Spinal cord (tissue), 10 donors: Measurements from ENCODE around the gene ZNF343. TPM values are rescaled to one million over a fixed set of nuclear protein-coding genes. Genes with fewer than 3 reads are reported as not detected.

ENCODE experiments used
- DNase-seq, 6 donors: peaks; one replicate each; pipeline versions ENCODE4 v3.0.0 to v3.0.0-alpha.2; 2013 to 2015; ENCODE audit warnings: low spot score in 6 of 6, low read depth in 4 of 6
- H3K27ac ChIP-seq: one replicate; pipeline ENCODE4 v1.5.1; 2013; ENCODE audit warnings: low read depth, low read length, control low read depth
- H3K27me3 ChIP-seq: one replicate; pipeline ENCODE4 v1.6.1; 2013; ENCODE audit warnings: low read length; ENCODE audit not compliant: control insufficient read depth, insufficient read depth
- H3K36me3 ChIP-seq: one replicate; pipeline ENCODE4 v1.6.1; 2013; ENCODE audit warnings: low read length; ENCODE audit not compliant: control insufficient read depth, insufficient read depth
- H3K4me1 ChIP-seq: one replicate; pipeline ENCODE4 v1.6.1; 2013; ENCODE audit warnings: low read length; ENCODE audit not compliant: control insufficient read depth, insufficient read depth
- H3K4me3 ChIP-seq: one replicate; pipeline ENCODE4 v1.5.1; 2013; ENCODE audit warnings: low read depth, low read length, control low read depth
- H3K9me3 ChIP-seq: one replicate; pipeline ENCODE4 v1.6.1; 2013; ENCODE audit warnings: low read length; ENCODE audit not compliant: control insufficient read depth, insufficient read depth
- WGBS: methylation state at CpG from one replicate; pipeline ENCODE4 v1.1.5; 2013; ENCODE audit warnings: missing lambda C conversion rate; ENCODE audit not compliant: insufficient coverage; 5-methylcytosine and 5-hydroxymethylcytosine counted together
- polyA plus RNA-seq, 2 donors: library from polyadenylated mRNA; unstranded; fragments of 120-200 nt; gene quantifications; one replicate each; pipeline ENCODE4 v1.2.1, GENCODE V29; 2013; ENCODE audit not compliant: insufficient read length in 2 of 2
- small RNA-seq: library from RNA; depleted of rRNA; stranded (forward); fragments of <200 nt; gene quantifications from one replicate; pipeline ENCODE3, GENCODE V24; 2014; ENCODE audit warnings: low replicate concordance
- total RNA-seq, 2 donors: library from RNA; depleted of rRNA in 1 of 2; stranded (reverse); fragments of 120-200 nt in 1 of 2; fragments of >200 nt in 1 of 2; gene quantifications; one replicate each; pipeline versions ENCODE4 v1.2.3 to v1.2.4, GENCODE V29; 2013 to 2014
- donor health status: healthy.

ZNF343 gene
- total and polyA plus RNA-seq, 4 donors = 10.1 to 11.9 (median 11.2) TPM

DNA sequence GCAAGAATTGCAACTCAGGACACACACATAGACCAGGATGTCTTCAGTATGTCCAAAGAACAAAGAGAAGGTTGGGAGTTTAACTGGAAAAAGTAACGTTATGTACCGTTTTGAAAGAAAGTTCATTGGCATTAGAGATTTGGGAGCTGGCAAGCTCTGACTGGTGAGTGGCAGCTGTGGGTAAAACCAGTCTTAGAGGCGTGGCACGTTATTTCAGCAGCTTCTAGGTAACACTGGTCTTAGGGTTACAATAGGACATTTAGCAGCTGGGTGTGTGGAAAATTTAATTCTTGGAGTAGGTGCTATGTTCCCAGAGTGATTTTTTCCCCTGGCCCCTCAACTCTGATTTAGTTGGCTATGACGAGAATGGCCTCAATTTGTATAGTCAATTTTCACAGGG is 57.3 kb downstream of the ZNF343 start:
- H3K4me3 ChIP-seq = no peak overlapping the region
- no peak overlapping the region for H3K27ac ChIP-seq
- 89% methylated on average over 4 of the region's 5 CpGs for WGBS
- no peak for DNase-seq
- H3K36me3 ChIP-seq = no peaks in the 10 kb centered on the region
- no peaks in the 10 kb centered on the region for H3K27me3 ChIP-seq
- H3K4me1 ChIP-seq = peaks cover 7% of the 10 kb centered on the region
- H3K9me3 ChIP-seq = no peaks in the 10 kb centered on the region

DNA sequence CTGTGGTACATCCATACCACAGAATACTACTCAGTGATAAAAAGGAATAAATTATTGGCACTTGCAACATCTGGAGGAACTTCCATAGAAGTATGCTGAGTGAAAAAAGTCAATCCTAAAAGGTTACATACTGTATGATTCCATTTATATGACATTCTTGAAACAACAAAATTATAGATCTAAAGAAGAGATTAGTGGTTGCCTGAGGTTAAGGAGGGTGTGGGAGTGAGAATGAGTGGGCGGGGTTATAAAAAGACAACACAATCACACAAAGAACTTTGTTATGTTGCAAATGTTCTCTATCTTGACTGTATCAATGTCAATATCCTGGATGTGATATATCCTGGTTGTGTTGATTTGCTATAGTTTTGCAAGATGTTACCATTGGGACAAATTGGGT is 59.3 kb downstream of the ZNF343 start:
- no peak overlapping the region for H3K27ac ChIP-seq
- no CpG with 5 or more reads among the region's 1 CpG for WGBS
- H3K4me1 ChIP-seq = no peaks in the 10 kb centered on the region
- H3K27me3 ChIP-seq = no peaks in the 10 kb centered on the region
- H3K4me3 ChIP-seq = no peak overlapping the region
- H3K9me3 ChIP-seq = no peaks in the 10 kb centered on the region
- DNase-seq = no peak
- H3K36me3 ChIP-seq = no peaks in the 10 kb centered on the region

DNA sequence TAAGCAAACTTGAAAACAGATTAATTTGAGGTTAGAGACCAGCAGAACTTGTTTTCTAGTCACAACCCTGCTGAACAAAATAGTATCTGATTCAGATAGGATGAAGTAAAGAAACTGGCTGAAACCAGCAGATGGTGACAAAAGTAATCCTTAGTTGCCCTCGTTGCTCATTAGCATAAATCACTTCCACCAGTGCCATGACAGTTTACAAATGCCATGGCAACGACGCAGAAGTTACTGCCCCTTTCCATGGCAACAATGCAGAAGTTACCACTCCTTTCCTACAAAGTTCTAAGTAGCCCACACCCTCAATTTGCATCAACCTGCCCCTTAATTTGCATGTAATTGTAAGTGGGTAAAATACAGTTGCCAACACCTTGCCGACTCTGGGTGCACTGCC is 61.9 kb downstream of the ZNF343 start:
- Histone ChIP-seq H3K27me3 (no peaks in the 10 kb centered on the region), H3K4me1 (no peaks in the 10 kb centered on the region), H3K4me3 (no peak overlapping the region), H3K36me3 (no peaks in the 10 kb centered on the region), H3K9me3 (no peaks in the 10 kb centered on the region), H3K27ac (no peak overlapping the region)
- 0% methylated on average over 1 of the region's 4 CpGs for WGBS
- no peak for DNase-seq

Small RNA genes lying within 50 kb of the gene (small RNA-seq; reads per million reads assigned to genes)
- gene RF00019 = not detected

Other genes with a start within 250 kb of the ZNF343 start
- gene TGM3, start 212.9 kb downstream of the ZNF343 start, total RNA-seq = under 1 TPM; 0.39 to 0.40 TPM
- 1 to 10 TPM in 1 of 2 donors, under 1 TPM in 1; 0.39 to 1.3 TPM for gene TGM3, start 212.9 kb downstream of the ZNF343 start, polyA plus RNA-seq
- gene TGM6, start 128.0 kb downstream of the ZNF343 start, total RNA-seq = not detected
- gene TGM6, start 128.0 kb downstream of the ZNF343 start, polyA plus RNA-seq = not detected
- gene SNRPB, start 38.1 kb downstream of the ZNF343 start, total RNA-seq = 100 to 1,000 TPM in 1 of 2 donors, 10 to 100 TPM in 1; 45.8 to 110 TPM
- 10 to 100 TPM; 77.0 to 87.2 TPM for gene SNRPB, start 38.1 kb downstream of the ZNF343 start, polyA plus RNA-seq
- 1 to 10 TPM in 1 of 2 donors, under 1 TPM in 1; 0.94 to 1.2 TPM for gene TMC2, start 27.7 kb upstream of the ZNF343 start, total RNA-seq
- gene TMC2, start 27.7 kb upstream of the ZNF343 start, polyA plus RNA-seq = 1 to 10 TPM; 3.5 to 6.3 TPM
- 100 to 1,000 TPM; 120 to 183 TPM for gene NOP56, start 143.7 kb upstream of the ZNF343 start, total RNA-seq
- gene NOP56, start 143.7 kb upstream of the ZNF343 start, polyA plus RNA-seq = 100 to 1,000 TPM; 246 to 261 TPM
- gene IDH3B, start 155.3 kb upstream of the ZNF343 start, total RNA-seq = 100 to 1,000 TPM in 1 of 2 donors, 10 to 100 TPM in 1; 78.7 to 105 TPM
- 100 to 1,000 TPM; 119 to 130 TPM for gene IDH3B, start 155.3 kb upstream of the ZNF343 start, polyA plus RNA-seq
- 10 to 100 TPM; 10.2 to 17.4 TPM for gene EBF4, start 183.9 kb upstream of the ZNF343 start, total RNA-seq
- 10 to 100 TPM; 86.4 to 91.0 TPM for gene EBF4, start 183.9 kb upstream of the ZNF343 start, polyA plus RNA-seq